B cell (primary cell): Measurements from ENCODE around the gene ABHD17B.

Source experiments
- EZH2 ChIP-seq: IDR thresholded peaks from 2 replicates; pipeline ENCODE4 v1.6.1; 2012; ENCODE audit warnings: borderline replicate concordance, low read depth, mild to moderate bottlenecking, moderate library complexity, low read length; ENCODE audit not compliant: insufficient read depth, poor library complexity, severe bottlenecking
- TF ChIP-seq, protein P1 (sequence below): fragments of 200-600 bp; IDR thresholded peaks from one replicate; pipeline ENCODE4 v1.8.0; 2022; ENCODE audit warnings: antibody characterized with exemption, mild to moderate bottlenecking

GRCh38 chr9:71955300-71955915 is 44.4 kb upstream of the ABHD17B start:
- TF ChIP-seq, protein P1, sequence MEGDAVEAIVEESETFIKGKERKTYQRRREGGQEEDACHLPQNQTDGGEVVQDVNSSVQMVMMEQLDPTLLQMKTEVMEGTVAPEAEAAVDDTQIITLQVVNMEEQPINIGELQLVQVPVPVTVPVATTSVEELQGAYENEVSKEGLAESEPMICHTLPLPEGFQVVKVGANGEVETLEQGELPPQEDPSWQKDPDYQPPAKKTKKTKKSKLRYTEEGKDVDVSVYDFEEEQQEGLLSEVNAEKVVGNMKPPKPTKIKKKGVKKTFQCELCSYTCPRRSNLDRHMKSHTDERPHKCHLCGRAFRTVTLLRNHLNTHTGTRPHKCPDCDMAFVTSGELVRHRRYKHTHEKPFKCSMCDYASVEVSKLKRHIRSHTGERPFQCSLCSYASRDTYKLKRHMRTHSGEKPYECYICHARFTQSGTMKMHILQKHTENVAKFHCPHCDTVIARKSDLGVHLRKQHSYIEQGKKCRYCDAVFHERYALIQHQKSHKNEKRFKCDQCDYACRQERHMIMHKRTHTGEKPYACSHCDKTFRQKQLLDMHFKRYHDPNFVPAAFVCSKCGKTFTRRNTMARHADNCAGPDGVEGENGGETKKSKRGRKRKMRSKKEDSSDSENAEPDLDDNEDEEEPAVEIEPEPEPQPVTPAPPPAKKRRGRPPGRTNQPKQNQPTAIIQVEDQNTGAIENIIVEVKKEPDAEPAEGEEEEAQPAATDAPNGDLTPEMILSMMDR = no peak
- no peak for TF ChIP-seq EZH2
